Activated T-cell treated with anti-CD3 and anti-CD28 coated beads for 1 hour (primary cell): ENCODE data around the gene ANKLE2.
"Not testable (repeated sequence)": the region's sequence is repeated elsewhere in the genome, so short reads cannot be mapped to it uniquely, and the experiment has no call there.

Experiments used
- DNase-seq: peaks from one replicate; pipeline ENCODE4 v3.0.0-alpha.2; 2020; ENCODE audit warnings: low read depth

The ANKLE2 gene

DNA sequence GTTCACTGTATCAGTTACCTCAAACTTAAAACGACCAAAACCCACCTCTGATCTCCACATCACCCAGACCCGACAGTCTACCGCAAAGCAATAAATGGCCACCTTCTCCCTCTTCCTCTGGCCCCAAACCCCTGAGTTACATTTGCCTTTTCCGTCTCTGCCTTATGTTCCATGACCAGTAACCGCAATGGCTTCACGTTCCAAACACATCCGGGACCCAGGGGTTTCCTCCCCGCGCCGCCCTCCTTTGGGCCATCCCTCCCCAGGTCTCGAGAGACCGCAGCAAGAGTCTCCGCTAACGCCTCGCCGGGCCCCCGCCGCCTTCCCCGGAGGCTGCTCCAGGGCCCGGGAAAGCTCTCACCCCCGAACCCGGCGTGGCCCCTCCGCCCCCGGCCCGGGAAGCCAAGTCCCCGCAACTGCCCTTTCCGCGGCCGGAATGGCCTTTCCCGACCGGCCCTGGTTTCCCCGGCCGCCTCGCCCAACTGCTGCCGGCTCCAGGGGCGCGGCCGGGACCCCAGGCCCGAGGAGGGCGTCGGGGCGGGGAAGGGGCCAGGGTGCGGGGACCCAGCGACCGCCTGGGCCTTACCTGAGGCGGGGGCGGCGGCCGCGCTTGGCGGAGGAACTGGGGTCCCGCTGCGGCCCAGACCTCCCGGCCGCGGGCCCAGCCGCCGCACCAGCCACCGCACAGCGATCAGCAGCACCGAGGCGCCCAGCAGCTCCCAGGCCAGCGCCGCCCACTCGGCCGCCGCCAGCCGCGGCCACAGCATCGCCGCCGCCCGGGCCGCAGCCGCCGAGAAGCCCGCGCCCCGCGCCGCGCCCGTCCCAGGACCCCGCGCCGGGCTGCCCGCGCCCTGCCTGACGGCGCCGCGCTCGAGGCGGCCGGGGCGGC lies at the start of gene ANKLE2:
Gene ANKLE2 (minus strand): TSS at position 801 of the 889 bp plus-strand sequence. CDS start 34 bp downstream, at position 767.
- peak; percentile 58 for DNase-seq

DNA sequence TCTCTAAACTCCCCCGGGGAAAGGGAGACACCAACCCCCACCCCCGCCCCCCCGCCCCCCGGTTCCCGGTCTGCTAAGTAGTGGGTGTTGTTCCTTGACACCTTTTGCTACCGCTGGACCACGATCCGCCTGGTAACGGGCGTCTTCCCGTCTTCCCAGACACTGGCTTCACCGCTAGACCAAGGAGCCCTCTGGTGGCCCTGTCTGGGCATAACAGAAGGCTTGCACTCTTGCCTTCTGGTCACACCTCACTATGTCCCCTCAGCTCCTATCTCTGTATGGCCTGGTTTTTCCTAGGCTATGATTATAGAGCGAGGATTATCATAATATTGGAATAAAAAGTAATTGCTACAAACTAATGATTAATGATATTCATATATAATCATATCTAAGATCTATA lies 47.8 kb upstream of the ANKLE2 start:
- not testable (repeated sequence) for DNase-seq

DNA sequence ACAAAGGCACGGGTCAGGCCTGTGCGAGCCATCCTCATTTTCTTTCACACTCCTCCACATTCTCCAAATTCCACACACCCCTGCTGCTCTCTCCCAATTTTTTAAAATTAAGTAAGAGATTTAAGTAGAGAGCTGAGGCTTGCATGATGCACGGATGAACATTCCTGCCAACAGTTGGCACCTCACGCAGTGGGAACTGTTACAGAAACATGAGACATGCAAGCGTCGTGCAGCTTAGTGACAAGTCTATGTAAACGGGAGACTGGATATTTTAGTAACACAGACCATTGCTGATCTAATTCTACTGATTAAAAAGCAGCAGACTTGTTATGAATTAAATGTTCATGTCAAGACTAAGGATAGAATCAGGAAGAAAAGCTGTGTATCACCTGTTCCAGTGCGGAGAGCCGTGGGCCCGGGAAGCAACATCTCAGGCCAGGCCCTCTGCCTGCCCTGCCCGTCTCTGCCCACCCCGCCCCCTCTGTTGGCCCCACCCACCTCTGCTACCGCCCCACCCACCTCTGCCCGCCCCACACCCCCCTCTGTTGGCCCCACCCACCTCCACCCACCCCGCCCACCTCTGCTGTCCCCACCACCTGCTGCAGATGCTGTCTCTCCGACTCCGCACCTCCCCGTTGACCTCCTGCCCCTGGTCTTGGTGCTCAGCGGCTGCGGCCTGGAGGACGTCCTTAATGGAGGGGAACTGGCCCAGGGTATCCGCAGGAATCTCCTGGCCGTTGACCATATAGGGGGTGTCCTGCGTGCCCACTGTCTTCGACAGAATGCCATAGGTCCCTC lies 45.9 kb upstream of the ANKLE2 start:
- no peak for DNase-seq

DNA sequence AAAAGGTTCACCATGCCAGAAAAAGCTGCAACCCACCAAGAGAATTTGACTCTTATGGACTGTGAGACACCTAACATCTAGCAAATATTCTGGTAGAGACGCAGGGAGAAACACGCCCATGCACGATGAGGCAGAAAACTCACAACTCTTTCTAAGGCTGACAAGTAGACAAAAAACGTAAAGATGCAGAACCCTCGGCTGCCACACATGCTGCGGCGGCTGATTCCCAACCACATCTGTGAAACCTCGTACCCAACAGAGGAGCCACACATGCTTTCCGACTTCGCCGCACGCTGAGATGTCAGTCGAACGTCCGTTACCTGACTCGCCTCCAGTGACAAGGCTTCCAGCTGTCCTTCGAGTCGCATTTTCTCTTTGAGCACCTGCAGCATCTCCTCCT lies 45.2 kb upstream of the ANKLE2 start:
- DNase-seq = no peak

- DNase-seq = no peak
Measured at GRCh38 chr12:132804426-132804861, 42.8 kb upstream of the ANKLE2 start.

DNA sequence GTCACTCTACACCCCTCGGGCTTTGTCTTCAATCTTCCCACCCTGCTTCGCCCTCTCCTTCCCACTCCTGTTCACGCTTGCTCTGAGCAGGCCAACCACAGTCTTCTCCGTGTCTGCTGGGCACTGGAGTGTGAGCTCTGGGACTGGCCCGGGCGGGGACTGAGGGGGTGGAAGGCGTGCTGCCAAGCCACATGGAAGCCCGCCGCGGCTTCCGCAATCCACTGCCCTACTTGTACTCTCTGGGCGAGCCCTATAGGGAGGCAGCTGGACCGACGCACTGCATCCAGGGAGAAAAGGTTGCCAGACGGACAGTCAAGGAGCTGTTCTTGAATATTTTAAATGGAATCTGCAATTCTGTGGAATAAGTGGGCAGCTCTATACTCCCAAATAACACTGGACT lies 42.3 kb upstream of the ANKLE2 start:
- DNase-seq = no peak

- no peak for DNase-seq
Measured at GRCh38 chr12:132803125-132803524, 41.5 kb upstream of the ANKLE2 start.

DNA sequence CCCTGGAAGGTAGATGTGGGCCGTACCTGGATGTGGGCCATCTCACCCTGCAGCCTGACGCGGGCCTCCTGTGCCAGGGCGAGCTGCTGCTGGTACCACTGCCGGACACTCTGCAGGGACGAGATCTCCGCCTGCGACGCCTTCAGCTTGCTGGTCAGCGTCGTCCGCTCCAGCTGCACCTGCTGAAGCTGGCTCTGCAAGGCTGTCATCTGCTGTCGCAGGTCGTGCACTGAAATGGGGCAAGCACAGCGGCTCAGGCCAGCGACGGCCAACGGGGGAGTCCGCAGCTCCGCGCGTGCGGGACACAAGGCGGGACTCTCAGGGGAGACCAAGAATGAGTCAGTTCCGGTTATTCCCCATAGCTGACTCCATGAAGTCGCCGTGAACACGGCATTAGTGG lies 40.1 kb upstream of the ANKLE2 start:
- DNase-seq = no peak

DNA sequence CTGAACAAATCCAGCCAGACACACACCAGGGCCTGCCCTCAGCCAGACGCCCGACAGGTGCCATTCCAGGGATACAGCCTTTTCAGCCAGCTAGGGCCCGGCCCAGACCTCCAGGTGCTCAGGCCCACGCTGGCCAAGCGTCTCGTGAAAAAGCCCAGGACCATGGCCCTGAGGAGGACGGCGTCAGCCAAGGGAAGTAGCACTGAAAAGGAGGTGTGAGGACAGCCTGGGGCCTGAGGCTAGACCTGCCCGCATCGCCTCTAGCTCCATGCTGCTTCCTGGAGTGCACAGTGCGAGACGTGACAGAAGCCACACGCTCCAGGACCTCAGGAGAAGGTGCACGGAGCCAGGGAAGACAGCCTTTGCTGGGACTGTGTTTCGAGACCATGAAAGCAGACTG lies 37.2 kb upstream of the ANKLE2 start:
- no peak for DNase-seq

GRCh38 chr12:132797820-132798570 lies 36.4 kb upstream of the ANKLE2 start:
- no peak for DNase-seq

DNA sequence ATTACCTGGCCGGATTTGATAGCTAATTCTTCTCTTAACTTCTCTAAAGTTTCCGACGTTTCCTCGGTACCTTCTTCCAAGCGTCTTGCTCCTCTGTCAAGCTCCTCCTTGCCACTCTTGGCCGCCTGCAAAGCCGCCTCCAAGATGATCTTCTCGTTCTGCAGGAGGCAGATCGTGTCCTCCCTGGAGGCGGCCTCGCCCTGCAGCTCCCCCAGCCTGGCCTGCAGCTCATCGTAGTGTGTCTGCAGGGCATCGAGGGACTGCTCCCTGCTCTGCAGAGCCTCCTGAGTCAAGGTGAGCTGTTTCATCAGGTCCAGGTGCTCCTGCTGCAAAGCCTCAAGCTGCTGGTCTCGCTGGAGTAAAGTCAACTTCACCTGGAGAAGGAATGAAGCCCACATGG lies 34.2 kb upstream of the ANKLE2 start:
- DNase-seq = no peak

- not testable (repeated sequence) for DNase-seq
Measured at GRCh38 chr12:132791940-132792339, 30.3 kb upstream of the ANKLE2 start.

DNA sequence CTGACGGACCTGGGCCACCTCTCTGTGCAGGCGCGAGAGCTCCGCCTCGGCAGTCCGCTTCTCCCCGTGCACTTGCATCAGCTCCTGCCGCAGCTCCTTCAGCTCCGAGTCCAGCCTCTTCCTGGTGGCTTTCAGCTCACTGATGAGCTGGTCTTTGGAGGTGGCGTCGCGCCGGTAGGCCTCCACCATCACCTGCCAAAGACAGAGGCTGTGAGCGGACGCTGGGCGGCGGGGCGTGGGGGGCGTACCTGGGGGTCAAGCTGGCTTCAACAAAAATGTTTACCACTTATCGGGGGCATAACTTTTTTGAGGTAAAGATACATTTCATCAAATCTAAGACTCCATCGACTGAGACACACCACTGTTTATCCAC lies 27.5 kb upstream of the ANKLE2 start:
- DNase-seq = no peak

- no peak for DNase-seq
Measured at GRCh38 chr12:132788375-132789098, 26.9 kb upstream of the ANKLE2 start.

- DNase-seq = no peak
Measured at GRCh38 chr12:132787877-132788276, 26.2 kb upstream of the ANKLE2 start.

- no peak for DNase-seq
Measured at GRCh38 chr12:132786192-132786591, 24.6 kb upstream of the ANKLE2 start.

DNA sequence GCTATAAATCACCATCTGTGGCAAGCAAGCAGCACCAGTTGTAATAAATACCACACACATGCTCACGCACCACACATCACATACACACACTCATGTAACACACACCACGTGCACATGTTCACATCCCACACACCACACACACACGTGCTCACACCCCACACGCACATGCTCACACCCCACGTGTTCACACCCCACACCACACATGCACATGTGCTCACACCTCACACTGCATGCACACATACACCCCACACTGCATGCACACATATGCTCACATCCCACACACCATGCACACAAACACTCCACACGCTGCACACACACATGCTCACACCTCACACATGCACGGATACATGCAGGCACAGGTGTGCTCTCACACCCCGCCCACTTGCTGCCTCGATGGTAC lies 22.9 kb upstream of the ANKLE2 start:
- DNase-seq = no peak

- no peak for DNase-seq
Measured at GRCh38 chr12:132783917-132784531, 22.4 kb upstream of the ANKLE2 start.

DNA sequence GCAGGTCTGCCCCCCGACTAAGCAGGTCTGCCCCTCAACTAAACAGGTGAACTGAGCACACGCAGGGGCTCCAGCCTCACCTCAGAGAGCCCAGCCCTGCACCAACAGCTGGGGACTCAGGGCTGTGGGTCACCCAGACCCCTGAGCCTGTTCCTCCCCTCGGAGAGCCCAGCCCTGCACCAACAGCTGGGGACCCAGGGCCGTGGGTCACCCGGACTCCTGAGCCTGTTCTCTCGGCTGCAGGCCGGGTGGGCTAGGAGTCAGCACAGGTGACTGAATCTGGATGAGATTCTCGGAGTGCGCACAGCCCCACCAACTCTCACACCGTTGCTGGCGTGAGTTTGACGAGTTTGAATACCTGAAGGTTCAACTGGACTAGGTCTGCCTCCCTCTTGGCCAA lies 20.3 kb upstream of the ANKLE2 start:
- no peak for DNase-seq

- DNase-seq = no peak
Measured at GRCh38 chr12:132779781-132780353, 18.2 kb upstream of the ANKLE2 start.

- no peak for DNase-seq
Measured at GRCh38 chr12:132777614-132778013, 16.0 kb upstream of the ANKLE2 start.
